DND-41 (cell line): ENCODE measurements around the gene NAMPT.

ENCODE experiments used
- CTCF ChIP-seq: IDR thresholded peaks from 2 replicates; pipeline ENCODE4 v1.5.1; 2012; ENCODE audit warnings: borderline replicate concordance, low read length, moderate library complexity, mild to moderate bottlenecking; ENCODE audit not compliant: poor library complexity, severe bottlenecking; ENCODE audit errors: extremely low read depth
- EZH2 ChIP-seq: IDR thresholded peaks from 3 replicates; pipeline ENCODE4 v1.6.1; 2012; ENCODE audit warnings: borderline replicate concordance, low read depth, mild to moderate bottlenecking, moderate library complexity, low read length, inconsistent platforms; ENCODE audit not compliant: severe bottlenecking

- no peak for TF ChIP-seq CTCF
- no peak for TF ChIP-seq EZH2
Measured at GRCh38 chr7:106313456-106313901, 28.7 kb upstream of the NAMPT start.
